OCI-LY7 (cell line): ENCODE data around the gene TPSD1.

Source experiments
- CTCF ChIP-seq: fragments of 200-600 bp; sonication (generic); conservative IDR thresholded peaks from 2 replicates; pipeline ENCODE4 v1.5.1; 2014; ENCODE audit warnings: mild to moderate bottlenecking, antibody characterized with exemption, low read length, moderate library complexity, mixed read lengths
- EZH2phosphoT487 ChIP-seq: fragments of 200-600 bp; sonication (generic); IDR thresholded peaks from 2 replicates; pipeline ENCODE4 v1.6.1; 2018; ENCODE audit warnings: low read depth, borderline replicate concordance, mild to moderate bottlenecking, mixed run types, antibody characterized with exemption, low read length, moderate library complexity, mixed read lengths

GRCh38 chr16:1258225-1258600, 2.3 kb downstream of the TPSD1 start:
- TF ChIP-seq CTCF: no peak
- no peak for TF ChIP-seq EZH2phosphoT487
